Activated CD8-positive, alpha-beta T cell treated with anti-CD3 and anti-CD28 coated beads for 36 hours (primary cell): ENCODE measurements around the gene GRIA1. TPM values are rescaled to one million over a fixed set of nuclear protein-coding genes. Genes with fewer than 3 reads are reported as not detected.

Experiments
- ATAC-seq: fragments of 200-7000 bp; cut with Tn5 transposase; one replicate; pipeline ENCODE4 v1.10.0; 2021; ENCODE audit warnings: mild to moderate bottlenecking, moderate library complexity
- CTCF ChIA-PET: fragments of 350-600 bp; sonication (Branson Sonifier 250); formaldehyde crosslinking; loops from one replicate; lab custom pipeline; 2021; ENCODE audit warnings: antibody characterized with exemption; lab: Charles Lee
- POLR2A ChIA-PET: fragments of 350-600 bp; sonication (Branson Sonifier 250); formaldehyde crosslinking; loops from one replicate; lab custom pipeline; 2021; ENCODE audit warnings: antibody characterized with exemption; lab: Charles Lee
- DNase-seq: peaks from one replicate; pipeline ENCODE4 v3.0.0-alpha.2; 2020
- H3K27ac Mint-ChIP-seq: one replicate; pipeline ENCODE4 v1.8.0; 2021; ENCODE audit warnings: mild to moderate bottlenecking, mixed read lengths
- H3K27me3 Mint-ChIP-seq: one replicate; pipeline ENCODE4 v1.8.0; 2021; ENCODE audit warnings: mixed read lengths
- H3K36me3 Mint-ChIP-seq: one replicate; pipeline ENCODE4 v1.8.0; 2021; ENCODE audit warnings: low read depth, mixed read lengths
- H3K4me1 Mint-ChIP-seq: one replicate; pipeline ENCODE4 v1.8.0; 2021; ENCODE audit warnings: low read depth, mixed read lengths
- H3K4me3 Mint-ChIP-seq: one replicate; pipeline ENCODE4 v1.8.0; 2021; ENCODE audit warnings: mild to moderate bottlenecking, moderate library complexity, mixed read lengths
- H3K9me3 Mint-ChIP-seq: one replicate; pipeline ENCODE4 v1.8.0; 2021; ENCODE audit warnings: mixed read lengths
- CTCF ChIP-seq: fragments of 200-600 bp; IDR thresholded peaks from one replicate; pipeline ENCODE4 v1.8.0; 2022; ENCODE audit warnings: antibody characterized with exemption, mild to moderate bottlenecking
- intact Hi-C: fragments of 100-400 bp; cut with micrococcal nuclease; formaldehyde crosslinking; loops from one replicate; pipeline ENCODE4 v1.10.0; 2022
- total RNA-seq, 2 experiments: library from RNA; stranded (reverse); gene quantifications; one replicate each; pipeline ENCODE4 v1.2.3, GENCODE V29; 2021

Gene GRIA1
- total RNA-seq, 2 experiments from 2014 or later = not detected

GRCh38 chr5:153751251-153751650 is 260.8 kb downstream of the GRIA1 start:
- ChIA-PET POLR2A (interaction anchor here (1.3 kb wide), 1 partner anchor 125 kb away, joined by 3 read pairs; no protein-coding TSS in a partner anchor), CTCF (no interaction called here)
- H3K4me1 Mint-ChIP-seq = no peaks in the 10 kb centered on the region
- DNase-seq = no peak
- ATAC-seq = no peak
- H3K27ac Mint-ChIP-seq = no peak overlapping the region
- H3K9me3 Mint-ChIP-seq = no peaks in the 10 kb centered on the region
- H3K4me3 Mint-ChIP-seq = no peak overlapping the region
- no peak for TF ChIP-seq CTCF
- H3K27me3 Mint-ChIP-seq = no peaks in the 10 kb centered on the region
- H3K36me3 Mint-ChIP-seq = no peaks in the 10 kb centered on the region
- intact Hi-C loops = no loop called here

GRCh38 chr5:153752890-153753289 is 262.4 kb downstream of the GRIA1 start:
- Mint-ChIP-seq H3K36me3 (no peaks in the 10 kb centered on the region), H3K4me1 (no peaks in the 10 kb centered on the region), H3K27me3 (no peaks in the 10 kb centered on the region), H3K9me3 (no peaks in the 10 kb centered on the region), H3K4me3 (no peak overlapping the region), H3K27ac (no peak overlapping the region)
- POLR2A ChIA-PET = no interaction called here
- CTCF ChIA-PET = no interaction called here
- no peak for DNase-seq
- intact Hi-C loops = no loop called here
- no peak for TF ChIP-seq CTCF
- no peak for ATAC-seq

- Mint-ChIP-seq H3K4me3 (no peak overlapping the region), H3K27me3 (no peaks in the 10 kb centered on the region), H3K4me1 (no peaks in the 10 kb centered on the region), H3K27ac (no peak overlapping the region), H3K9me3 (no peaks in the 10 kb centered on the region), H3K36me3 (no peaks in the 10 kb centered on the region)
- intact Hi-C loops = no loop called here
- ChIA-PET POLR2A (no interaction called here), CTCF (no interaction called here)
- DNase-seq (no peak), ATAC-seq (no peak)
- no peak for TF ChIP-seq CTCF
Measured at GRCh38 chr5:153753645-153754432, 263.4 kb downstream of the GRIA1 start.

- no peak overlapping the region for H3K4me3 Mint-ChIP-seq
- H3K27ac Mint-ChIP-seq = no peak overlapping the region
- no peaks in the 10 kb centered on the region for H3K9me3 Mint-ChIP-seq
- intact Hi-C loops = no loop called here
- no peak for TF ChIP-seq CTCF
- CTCF ChIA-PET = no interaction called here
- no peaks in the 10 kb centered on the region for H3K27me3 Mint-ChIP-seq
- no peaks in the 10 kb centered on the region for H3K4me1 Mint-ChIP-seq
- POLR2A ChIA-PET = no interaction called here
- no peaks in the 10 kb centered on the region for H3K36me3 Mint-ChIP-seq
- no peak for DNase-seq
- no peak for ATAC-seq
Measured at GRCh38 chr5:153755913-153756500, 265.5 kb downstream of the GRIA1 start.

- no peaks in the 10 kb centered on the region for H3K9me3 Mint-ChIP-seq
- no peaks in the 10 kb centered on the region for H3K4me1 Mint-ChIP-seq
- DNase-seq (no peak), ATAC-seq (no peak)
- no peaks in the 10 kb centered on the region for H3K27me3 Mint-ChIP-seq
- no peaks in the 10 kb centered on the region for H3K36me3 Mint-ChIP-seq
- POLR2A ChIA-PET = no interaction called here
- TF ChIP-seq CTCF = no peak
- intact Hi-C loops = no loop called here
- no peak overlapping the region for H3K27ac Mint-ChIP-seq
- no peak overlapping the region for H3K4me3 Mint-ChIP-seq
- CTCF ChIA-PET = no interaction called here
Measured at GRCh38 chr5:153756540-153756939, 266.1 kb downstream of the GRIA1 start.
